ENCODE data around the gene LRP1B.

Gene LRP1B

GRCh38 chr2:141062443-141062842 lies 1068.4 kb downstream of the LRP1B start:
- no peak for DNase-seq

GRCh38 chr2:141062031-141062430 lies 1068.8 kb downstream of the LRP1B start:
- DNase-seq, result no peak

GRCh38 chr2:141058556-141058955 lies 1072.3 kb downstream of the LRP1B start:
- no peak for DNase-seq

- no peak for DNase-seq
Observed at GRCh38 chr2:141055531-141055930, 1075.3 kb downstream of the LRP1B start.

GRCh38 chr2:141048951-141049350 lies 1081.9 kb downstream of the LRP1B start:
- DNase-seq, result no peak

- DNase-seq, result no peak
Observed at GRCh38 chr2:141041281-141041680, 1089.5 kb downstream of the LRP1B start.

GRCh38 chr2:141038341-141038740 lies 1092.5 kb downstream of the LRP1B start:
- DNase-seq, result no peak

- DNase-seq, result no peak
Observed at GRCh38 chr2:141037361-141037760, 1093.5 kb downstream of the LRP1B start.

- DNase-seq, result no peak
Observed at GRCh38 chr2:141035846-141036420, 1094.9 kb downstream of the LRP1B start.

- DNase-seq, result no peak
Observed at GRCh38 chr2:141029428-141030078, 1101.3 kb downstream of the LRP1B start.

- DNase-seq, result no peak
Observed at GRCh38 chr2:141027221-141027620, 1103.6 kb downstream of the LRP1B start.

GRCh38 chr2:141021611-141022010 lies 1109.2 kb downstream of the LRP1B start:
- DNase-seq, result no peak

GRCh38 chr2:141021109-141021508 lies 1109.7 kb downstream of the LRP1B start:
- DNase-seq, result no peak

GRCh38 chr2:141020346-141020745 lies 1110.5 kb downstream of the LRP1B start:
- no peak for DNase-seq

GRCh38 chr2:141015341-141016047 lies 1115.3 kb downstream of the LRP1B start:
- DNase-seq, result no peak

- no peak for DNase-seq
Observed at GRCh38 chr2:141003967-141004657, 1126.7 kb downstream of the LRP1B start.

- DNase-seq, result no peak
Observed at GRCh38 chr2:141001750-141002149, 1129.1 kb downstream of the LRP1B start.

GRCh38 chr2:140998577-140998976 lies 1132.2 kb downstream of the LRP1B start:
- DNase-seq, result no peak

GRCh38 chr2:140998017-140998416 lies 1132.8 kb downstream of the LRP1B start:
- DNase-seq, result no peak

GRCh38 chr2:140994856-140995255 lies 1136.0 kb downstream of the LRP1B start:
- no peak for DNase-seq

- DNase-seq, result no peak
Observed at GRCh38 chr2:140990416-140990815, 1140.4 kb downstream of the LRP1B start.

GRCh38 chr2:140988597-140988996 lies 1142.2 kb downstream of the LRP1B start:
- no peak for DNase-seq

GRCh38 chr2:140986456-140986855 lies 1144.4 kb downstream of the LRP1B start:
- no peak for DNase-seq

- no peak for DNase-seq
Observed at GRCh38 chr2:140975237-140975636, 1155.6 kb downstream of the LRP1B start.

Data from NCI-H1092 (cell line).